Measurements from ENCODE around the gene SH3BP4. TPM values are rescaled to one million over a fixed set of nuclear protein-coding genes. Genes with fewer than 3 reads are reported as not detected.

Gene SH3BP4
- total and polyA plus RNA-seq, 2 donors (not counting 1 experiment from before 2014, with no cell fraction given): 1.00 to 1.3 TPM

- Histone ChIP-seq H3K4me3 (ENCODE audit: control extremely low read depth in 1 of 5, extremely low read depth in 1 of 5, insufficient read depth in 1 of 5, low read depth in 2 of 5, low read length in 4 of 5) (no peak overlapping the region), H3K9me3 (ENCODE audit: control extremely low read depth in 1 of 3, control insufficient read depth in 2 of 3, insufficient read depth in 1 of 3, low read length in 2 of 3) (peaks cover 0 to 6% (median 0%) of the 10 kb centered on the region in 3 donors), H3K4me2 (replicated peaks; ENCODE audit: low read depth, low read length, poor library complexity, severe bottlenecking) (no peak overlapping the region), H4K20me1 (ENCODE audit: control insufficient read depth, insufficient read depth, low read length, poor library complexity, severe bottlenecking) (no peaks in the 10 kb centered on the region), H3K79me2 (ENCODE audit: control insufficient read depth, insufficient read depth, low read length) (no peaks in the 10 kb centered on the region), H3K36me3 (replicated peaks in 1 of 2; ENCODE audit: control extremely low read depth in 1 of 2, control insufficient read depth in 1 of 2, extremely low read depth in 1 of 2, insufficient read depth in 2 of 2, low read length in 1 of 2) (no peaks in the 10 kb centered on the region), H3K27me3 (replicated peaks in 1 of 4; ENCODE audit: control extremely low read depth in 1 of 4, control insufficient read depth in 3 of 4, insufficient read depth in 4 of 4, low read length in 3 of 4) (no peaks in the 10 kb centered on the region), H3K4me1 (ENCODE audit: control insufficient read depth in 2 of 2, insufficient read depth in 2 of 2, low read length in 2 of 2) (peaks cover 0 to 8% of the 10 kb centered on the region in 2 donors), H2AFZ (ENCODE audit: insufficient read depth, low read depth, low read length, poor library complexity, severe bottlenecking) (no peak overlapping the region), H3K27ac (ENCODE audit: low read length in 2 of 2) (no peak overlapping the region), H3K9ac (ENCODE audit: low read length) (no peak overlapping the region)
- no peak for ATAC-seq (ENCODE audit: low read depth)
- TF ChIP-seq CTCF (IDR thresholded peaks at IDR 0.05): no peak
- no peak for TF ChIP-seq EZH2 (IDR thresholded peaks at IDR 0.05; ENCODE audit: borderline replicate concordance, insufficient read depth, low read depth, low read length, poor library complexity, severe bottlenecking)
- H3K4me1 Mint-ChIP-seq: peaks cover 20% of the 10 kb centered on the region
- DNase-seq: no peak
- no peak overlapping the region for H3K4me3 Mint-ChIP-seq
- ChIA-PET POLR2A (no interaction called here), CTCF (interaction anchor here (0.7 to 1.4 kb wide), 2 partner anchors 79 to 509 kb away, joined by 3 read pairs; no protein-coding TSS in a partner anchor)
- peaks cover 20% of the 10 kb centered on the region for H3K27me3 Mint-ChIP-seq
- 86% methylated on average over 4 of the region's 5 CpGs for WGBS (ENCODE audit: insufficient coverage)
- H3K27ac Mint-ChIP-seq: no peak overlapping the region
- intact Hi-C loops (cut with micrococcal nuclease): no loop called here
- H3K9me3 Mint-ChIP-seq (ENCODE audit: insufficient read depth): no peaks in the 10 kb centered on the region
These were observed 102.7 kb downstream of the SH3BP4 start for GRCh38 chr2:235054475-235054874.

- intact Hi-C loops (cut with micrococcal nuclease): no loop called here
- H3K27me3 ChIP-seq (replicated peaks in 1 of 4; ENCODE audit: control extremely low read depth in 1 of 4, control insufficient read depth in 3 of 4, insufficient read depth in 4 of 4, low read length in 3 of 4): no peaks in the 10 kb centered on the region
- no peak for ATAC-seq (ENCODE audit: low read depth)
- H3K79me2 ChIP-seq (ENCODE audit: control insufficient read depth, insufficient read depth, low read length): no peaks in the 10 kb centered on the region
- H3K36me3 ChIP-seq (replicated peaks in 1 of 2; ENCODE audit: control extremely low read depth in 1 of 2, control insufficient read depth in 1 of 2, extremely low read depth in 1 of 2, insufficient read depth in 2 of 2, low read length in 1 of 2): no peaks in the 10 kb centered on the region
- no peak for DNase-seq
- POLR2A ChIA-PET: no interaction called here
- CTCF ChIA-PET: interaction anchor here (1.3 to 1.4 kb wide), 2 partner anchors 507 to 510 kb away, joined by 3 read pairs; no protein-coding TSS in a partner anchor
- Mint-ChIP-seq H3K27ac (no peak overlapping the region), H3K4me3 (no peak overlapping the region), H3K9me3 (ENCODE audit: insufficient read depth) (no peaks in the 10 kb centered on the region), H3K4me1 (peaks cover 20% of the 10 kb centered on the region), H3K27me3 (peaks cover 24% of the 10 kb centered on the region)
- WGBS (ENCODE audit: insufficient coverage): 85% methylated on average over 5 of the region's 7 CpGs
- peaks cover 0 to 8% of the 10 kb centered on the region in 2 donors for H3K4me1 ChIP-seq (ENCODE audit: control insufficient read depth in 2 of 2, insufficient read depth in 2 of 2, low read length in 2 of 2)
- TF ChIP-seq CTCF (IDR thresholded peaks at IDR 0.05) (no peak), EZH2 (IDR thresholded peaks at IDR 0.05; ENCODE audit: borderline replicate concordance, insufficient read depth, low read depth, low read length, poor library complexity, severe bottlenecking) (no peak)
- H3K27ac ChIP-seq (ENCODE audit: low read length in 2 of 2): no peak overlapping the region
- H4K20me1 ChIP-seq (ENCODE audit: control insufficient read depth, insufficient read depth, low read length, poor library complexity, severe bottlenecking): no peaks in the 10 kb centered on the region
- H3K4me2 ChIP-seq (replicated peaks; ENCODE audit: low read depth, low read length, poor library complexity, severe bottlenecking): no peak overlapping the region
- no peak overlapping the region for H3K4me3 ChIP-seq (ENCODE audit: control extremely low read depth in 1 of 5, extremely low read depth in 1 of 5, insufficient read depth in 1 of 5, low read depth in 2 of 5, low read length in 4 of 5)
- no peak overlapping the region for H2AFZ ChIP-seq (ENCODE audit: insufficient read depth, low read depth, low read length, poor library complexity, severe bottlenecking)
- no peak overlapping the region for H3K9ac ChIP-seq (ENCODE audit: low read length)
- H3K9me3 ChIP-seq (ENCODE audit: control extremely low read depth in 1 of 3, control insufficient read depth in 2 of 3, insufficient read depth in 1 of 3, low read length in 2 of 3): peaks cover 0 to 6% (median 0%) of the 10 kb centered on the region in 3 donors
These were observed 103.1 kb downstream of the SH3BP4 start for GRCh38 chr2:235054919-235055318.
